SW480 (cell line): Measurements from ENCODE around the gene CDHR1.
"Not testable (repeated sequence)": the region's sequence is repeated elsewhere in the genome, so short reads cannot be mapped to it uniquely, and the experiment has no call there.

Experiments
- DNase-seq: peaks from one replicate; pipeline ENCODE4 v3.0.0-alpha.2; 2016; ENCODE audit warnings: low spot score

CDHR1 gene

DNA sequence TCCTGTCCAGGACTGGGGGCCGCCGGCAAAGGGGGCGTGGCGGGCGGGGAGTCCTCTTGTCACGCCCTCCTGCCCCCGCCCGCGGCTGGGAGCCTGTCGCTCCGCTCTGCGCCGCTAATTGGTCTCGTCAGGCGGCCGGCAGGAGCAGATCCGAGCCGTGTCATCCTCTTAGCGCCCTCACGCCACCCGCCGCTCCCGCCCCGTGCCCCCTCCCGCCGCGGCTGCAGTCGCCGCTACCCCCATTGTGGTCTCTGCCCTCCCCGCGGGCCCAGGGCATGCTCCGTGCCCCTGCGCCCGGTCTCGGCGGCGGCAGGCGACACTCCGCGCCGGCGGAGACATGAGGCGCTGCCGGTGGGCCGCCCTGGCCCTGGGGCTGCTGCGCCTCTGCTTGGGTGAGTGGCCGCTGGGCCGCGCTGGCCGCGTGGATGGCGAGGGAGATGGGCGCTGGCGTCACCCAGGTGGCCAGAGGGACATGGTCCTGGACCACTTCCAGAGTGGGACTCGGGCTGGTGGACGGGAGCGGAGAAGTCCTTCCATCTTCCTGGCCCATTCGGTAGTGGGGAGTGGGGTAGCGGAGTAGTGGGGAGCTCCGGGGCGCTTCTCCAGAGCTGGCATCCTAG lies at the start of gene CDHR1:
Gene CDHR1 (plus strand): TSS at position 114 of the 620 bp plus-strand sequence. CDS start 224 bp downstream, at position 338.
- DNase-seq, result peak; percentile 52

DNA sequence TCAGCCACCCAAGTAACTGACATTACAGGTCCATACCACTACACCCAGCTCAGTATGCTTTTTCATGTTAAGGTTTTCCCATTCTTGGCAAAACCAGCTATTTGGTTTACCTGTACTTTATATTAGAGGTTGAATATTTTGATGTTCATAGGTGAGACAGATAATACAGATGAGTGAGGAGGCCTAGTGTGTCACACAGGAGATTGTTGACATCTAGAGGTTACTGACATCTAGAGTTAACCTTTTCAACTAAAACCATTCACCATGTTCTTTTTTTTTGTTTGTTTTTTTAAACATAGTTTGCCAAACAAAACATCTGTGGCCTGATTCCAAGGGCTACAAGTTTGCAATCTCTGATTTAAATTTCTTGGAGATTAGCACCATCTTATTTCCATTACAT lies 47.0 kb upstream of the CDHR1 start:
- DNase-seq, result no peak

DNA sequence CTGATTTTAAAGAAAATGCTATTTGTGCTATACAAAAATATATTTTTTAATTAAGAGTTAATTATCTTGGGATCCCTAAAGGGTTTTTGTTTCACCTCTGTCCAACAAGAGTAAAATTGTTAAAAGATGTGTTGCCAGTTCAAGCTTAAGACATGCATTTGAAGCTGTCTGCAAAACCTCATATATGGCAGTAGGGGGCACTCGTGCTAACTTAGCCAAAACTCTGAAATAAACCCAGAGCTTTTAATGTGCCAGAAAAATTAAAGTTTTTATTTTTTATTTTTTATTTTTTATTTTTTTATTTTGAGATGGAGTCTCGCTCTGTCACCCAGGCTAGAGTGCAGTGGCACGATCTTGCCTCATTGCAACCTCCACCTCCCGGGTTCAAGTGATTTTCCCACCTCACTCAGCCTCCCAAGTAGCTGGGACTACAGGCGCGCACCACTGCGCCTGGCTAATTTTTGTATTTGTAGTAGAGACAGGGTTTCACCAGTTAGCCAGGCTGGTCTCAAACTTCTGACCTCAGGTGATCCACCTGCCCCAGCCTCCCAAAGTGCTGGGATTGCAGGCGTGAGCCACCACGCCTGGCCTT lies 46.2 kb upstream of the CDHR1 start:
- DNase-seq, result peak; percentile 17

DNA sequence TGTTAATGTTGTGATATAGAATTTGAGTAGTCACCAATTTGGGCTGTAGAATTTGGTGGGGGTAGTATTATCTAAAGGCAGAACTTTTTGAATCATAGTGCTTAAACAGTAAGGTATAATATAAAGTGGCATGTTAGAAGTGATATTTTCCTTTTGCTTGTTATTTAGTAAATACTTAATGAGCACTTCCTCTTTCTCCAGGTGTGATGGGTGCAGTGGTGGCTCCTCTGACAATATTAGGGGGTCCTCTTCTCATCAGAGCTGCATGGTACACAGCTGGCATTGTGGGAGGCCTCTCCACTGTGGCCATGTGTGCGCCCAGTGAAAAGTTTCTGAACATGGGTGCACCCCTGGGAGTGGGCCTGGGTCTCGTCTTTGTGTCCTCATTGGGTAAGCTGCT lies 44.5 kb upstream of the CDHR1 start:
- DNase-seq, result no peak

DNA sequence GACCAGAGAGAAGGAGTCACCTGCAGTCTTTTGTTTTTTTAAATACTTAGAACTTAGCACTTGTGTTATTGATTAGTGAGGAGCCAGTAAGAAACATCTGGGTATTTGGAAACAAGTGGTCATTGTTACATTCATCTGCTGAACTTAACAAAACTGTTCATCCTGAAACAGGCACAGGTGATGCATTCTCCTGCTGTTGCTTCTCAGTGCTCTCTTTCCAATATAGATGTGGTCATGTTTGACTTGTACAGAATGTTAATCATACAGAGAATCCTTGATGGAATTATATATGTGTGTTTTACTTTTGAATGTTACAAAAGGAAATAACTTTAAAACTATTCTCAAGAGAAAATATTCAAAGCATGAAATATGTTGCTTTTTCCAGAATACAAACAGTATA lies 41.6 kb upstream of the CDHR1 start:
- no peak for DNase-seq

DNA sequence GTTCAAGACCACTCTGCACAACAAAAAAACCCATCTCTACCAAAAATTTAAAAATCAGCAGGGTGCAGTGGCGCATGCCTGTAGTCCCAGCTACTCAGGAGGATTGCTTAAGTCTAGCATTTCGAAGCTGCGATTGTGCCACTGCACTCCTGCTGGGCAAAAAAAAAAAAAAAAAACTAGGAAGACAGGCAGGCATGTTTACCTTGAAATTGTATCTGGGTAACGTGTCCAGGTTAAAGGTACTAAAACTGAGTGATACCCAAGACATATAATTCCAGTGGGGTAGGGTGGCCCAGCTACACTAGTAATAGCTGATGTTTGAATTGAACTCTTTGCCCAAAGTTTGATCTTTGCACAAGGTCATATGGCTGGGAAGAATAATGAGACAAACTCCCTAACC lies 38.8 kb upstream of the CDHR1 start:
- no peak for DNase-seq

DNA sequence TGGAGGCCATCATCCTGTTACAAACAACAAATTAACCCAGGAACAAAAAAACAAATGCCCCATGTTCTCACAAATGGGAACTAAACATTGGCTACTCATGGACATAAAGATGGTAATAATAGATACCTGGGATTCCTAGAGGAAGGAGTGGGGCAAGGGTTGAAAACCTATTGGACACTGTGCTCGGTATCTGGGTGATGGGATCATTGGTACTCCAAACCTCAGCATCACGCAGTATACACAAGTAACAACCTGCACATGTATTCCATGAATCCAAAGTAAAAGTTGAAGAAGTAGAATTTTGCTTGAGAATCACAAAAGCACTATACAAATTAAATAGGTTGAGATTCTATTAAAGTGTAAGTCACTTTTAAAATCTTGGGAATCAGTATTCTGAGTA lies 38.3 kb upstream of the CDHR1 start:
- DNase-seq, result no peak

DNA sequence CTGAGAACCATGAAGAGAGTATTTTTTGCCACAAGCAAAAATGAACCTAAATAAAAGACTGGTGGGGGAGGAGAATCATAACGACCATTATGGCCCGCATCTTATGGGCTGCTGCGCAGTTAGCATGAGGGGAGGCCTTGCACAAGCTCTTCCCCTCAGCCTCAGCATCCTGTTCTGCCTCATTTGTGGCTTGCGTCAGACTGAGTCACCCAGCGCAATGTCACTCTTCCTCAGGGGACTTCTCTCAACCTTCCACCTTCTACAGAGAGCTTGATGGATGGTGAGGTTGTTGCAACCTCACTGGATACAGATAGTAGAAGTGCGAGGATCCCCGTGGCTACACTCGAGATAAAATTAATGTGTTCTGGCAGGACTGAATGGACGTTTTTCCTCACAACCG lies 37.6 kb upstream of the CDHR1 start:
- peak; percentile 11 for DNase-seq

DNA sequence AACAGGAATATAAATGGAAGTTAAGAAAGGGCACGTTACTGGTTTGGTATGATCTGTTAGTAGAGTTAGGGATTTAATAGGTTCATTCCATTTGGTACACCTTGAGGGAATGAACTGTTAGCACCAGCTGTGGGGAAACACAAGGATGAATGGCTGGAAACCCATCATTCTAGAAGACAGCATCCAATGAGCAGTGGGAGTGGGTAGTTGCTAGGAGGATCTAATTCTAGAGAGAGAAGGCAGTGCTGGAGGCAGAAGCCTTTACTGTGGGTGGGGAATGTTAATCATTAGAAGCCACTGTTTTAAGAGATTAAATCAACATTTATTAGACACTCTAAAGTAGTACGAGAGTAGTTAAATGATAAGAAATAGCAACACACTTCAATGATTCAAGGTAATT lies 36.3 kb upstream of the CDHR1 start:
- no peak for DNase-seq

DNA sequence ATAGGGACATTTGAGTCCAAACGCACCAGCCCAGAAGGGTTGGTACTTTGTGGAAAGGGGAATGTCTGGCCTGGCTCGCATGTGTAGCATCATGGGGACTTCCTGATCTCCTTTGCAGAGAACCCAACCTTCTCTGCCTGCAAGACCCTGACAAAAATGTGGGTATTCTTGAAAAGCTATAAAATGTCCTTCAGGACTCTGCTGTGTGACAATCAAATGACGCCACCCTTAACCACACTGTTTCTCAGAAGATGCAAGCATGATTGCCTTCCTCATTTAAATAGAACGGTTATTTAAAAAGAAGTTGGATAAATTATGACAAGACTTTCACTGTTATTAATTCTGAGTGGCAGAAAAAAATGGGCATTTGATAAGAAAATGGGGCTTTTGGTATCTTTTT lies 35.8 kb upstream of the CDHR1 start:
- DNase-seq, result no peak

DNA sequence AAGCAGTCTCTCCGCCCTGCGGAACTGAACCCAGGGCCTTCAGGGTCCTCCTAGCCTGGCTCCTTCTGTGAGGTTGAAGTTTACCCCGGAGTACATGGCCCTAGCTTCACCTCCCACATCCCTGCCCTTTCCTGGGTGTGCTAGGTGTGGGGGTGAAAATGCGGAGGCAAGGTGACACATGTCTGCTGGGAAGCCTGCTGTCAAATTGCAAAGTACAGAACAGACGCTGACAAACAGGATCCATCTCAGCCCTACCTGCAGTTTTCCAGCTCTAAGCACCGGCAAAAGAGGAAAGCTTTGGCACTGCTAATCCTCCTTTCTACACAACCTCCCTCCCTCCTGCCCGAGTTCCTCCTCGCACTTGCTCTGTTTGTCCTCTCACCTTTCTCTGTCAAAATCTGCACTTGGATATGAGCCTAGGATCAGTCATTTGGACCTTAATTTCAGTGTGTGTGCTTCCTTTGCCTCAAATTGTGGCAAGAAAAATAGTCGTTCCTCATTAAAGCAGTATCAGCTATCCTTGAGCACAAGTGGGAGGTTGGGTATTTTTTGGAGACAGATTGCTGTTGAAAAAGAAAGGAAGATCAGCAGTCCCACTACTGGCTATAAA lies 35.2 kb upstream of the CDHR1 start:
- DNase-seq, result peak; percentile 12

DNA sequence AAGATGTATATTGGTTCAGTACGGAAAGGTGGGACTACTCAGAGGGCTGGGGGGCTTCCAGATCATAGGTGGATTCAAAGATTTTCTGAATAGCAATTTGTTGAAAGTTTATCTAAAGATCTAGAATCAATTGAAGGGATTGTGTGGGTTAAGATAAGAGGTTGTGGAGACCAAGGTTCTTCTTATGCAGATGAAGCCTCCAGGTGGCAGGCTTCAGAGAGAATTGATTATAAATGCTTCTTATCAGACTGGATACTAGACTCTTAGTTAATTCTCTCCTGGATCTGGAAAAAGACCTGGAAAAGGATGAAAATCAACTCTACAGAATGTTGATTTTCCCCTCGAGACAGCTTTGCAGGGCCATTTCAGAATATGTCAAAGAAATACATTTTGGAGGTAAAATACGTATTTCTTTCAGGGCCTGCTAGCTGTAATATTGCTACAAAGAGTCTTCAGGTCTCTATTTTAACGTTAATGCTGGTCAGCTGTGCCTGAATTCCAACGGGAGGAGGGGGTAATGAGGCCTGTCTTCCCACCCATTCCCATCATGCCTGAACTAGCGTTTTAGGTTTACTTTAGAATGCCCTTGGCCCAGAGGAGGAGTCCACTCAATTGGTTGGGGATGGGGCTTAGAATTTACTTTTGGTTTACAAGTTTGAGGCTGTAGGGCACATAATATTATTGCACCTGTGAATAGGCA lies 33.5 kb upstream of the CDHR1 start:
- DNase-seq, result no peak

DNA sequence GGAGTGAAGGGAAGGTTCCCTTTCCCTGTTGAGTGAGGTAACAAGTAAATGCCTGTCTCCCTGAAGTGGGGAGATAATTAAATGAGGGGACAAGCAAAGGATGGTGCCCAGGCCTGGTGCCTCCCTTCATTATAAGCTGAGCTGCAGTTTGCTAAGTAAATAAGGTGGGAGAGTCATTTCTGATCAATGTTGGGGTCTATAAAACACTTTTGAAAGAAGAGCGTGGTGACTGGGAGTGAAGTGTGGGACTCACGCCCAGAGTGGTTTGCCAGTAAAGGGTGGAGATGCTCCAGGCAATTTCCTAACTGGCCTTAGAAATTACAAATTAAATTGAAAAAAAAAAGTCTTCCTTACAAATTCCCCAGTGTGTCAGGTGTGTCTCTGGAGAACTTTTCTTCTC lies 30.3 kb upstream of the CDHR1 start:
- no peak for DNase-seq

DNA sequence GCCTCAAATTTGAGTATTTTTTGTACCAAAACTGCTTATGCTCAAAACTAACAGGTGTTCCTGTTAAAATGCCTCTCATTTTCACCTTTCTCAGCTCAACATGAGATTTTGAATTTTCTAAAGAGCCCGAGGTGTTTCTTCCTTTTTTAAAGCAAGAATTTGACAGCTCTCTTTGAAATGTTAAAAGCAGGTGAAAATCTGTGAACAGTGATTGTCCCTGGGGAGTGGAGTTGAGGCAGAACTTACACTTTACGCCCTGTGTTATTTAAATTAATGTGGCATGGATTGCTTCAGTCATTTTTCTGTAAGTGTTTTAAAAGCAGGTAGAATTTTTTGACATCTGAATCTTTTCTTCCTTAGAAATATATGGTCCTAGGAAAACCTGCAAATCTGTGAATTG lies 29.9 kb upstream of the CDHR1 start:
- DNase-seq, result no peak

DNA sequence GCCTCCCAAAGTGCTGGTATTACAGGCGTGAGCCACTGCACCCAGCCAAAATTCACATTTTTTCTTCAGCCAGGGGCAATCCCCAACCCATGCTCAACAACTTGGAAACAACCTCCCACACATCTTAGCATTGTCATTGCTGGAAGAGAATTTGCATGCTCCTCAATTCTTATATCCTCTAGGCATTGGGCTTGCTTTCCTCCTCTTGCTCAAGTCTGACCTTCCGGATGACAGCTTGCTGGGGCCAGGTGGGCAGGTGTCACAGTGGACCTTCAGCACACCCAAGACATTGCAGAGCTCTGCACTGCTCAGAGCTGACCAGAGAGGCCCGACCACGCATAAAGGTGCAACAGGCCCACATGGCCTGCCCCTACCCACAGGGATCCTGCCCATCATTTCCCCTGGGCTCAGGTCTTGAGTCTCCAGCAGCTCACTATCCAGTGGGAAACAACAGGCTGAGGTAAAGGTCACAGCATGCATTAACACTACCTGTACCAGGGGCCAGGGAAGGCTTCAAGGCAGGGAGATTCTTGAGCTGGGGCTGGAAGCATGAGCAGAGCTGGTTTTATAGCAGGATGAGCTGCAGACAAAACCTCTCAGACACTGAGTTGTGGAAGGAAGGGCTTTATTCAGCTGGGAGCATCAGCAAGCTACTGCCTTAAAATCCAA lies 27.6 kb upstream of the CDHR1 start:
- no peak for DNase-seq

DNA sequence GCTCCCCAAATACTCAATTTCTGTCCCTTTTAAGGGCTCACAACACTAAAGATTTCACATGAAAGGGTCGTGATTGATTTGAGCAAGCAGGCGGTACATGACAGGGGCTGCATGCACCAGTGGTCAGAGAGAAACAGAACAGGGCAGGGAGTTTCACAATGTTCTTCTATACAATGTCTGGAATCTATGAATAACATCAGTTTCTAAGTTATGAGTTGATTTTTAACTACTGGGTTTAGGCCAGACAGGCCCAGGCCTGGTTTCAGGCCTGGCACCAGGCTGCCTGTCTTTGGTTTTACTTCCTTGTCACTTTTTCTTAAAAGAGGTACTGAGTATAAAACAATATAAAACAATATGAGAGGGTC lies 27.1 kb upstream of the CDHR1 start:
- not testable (repeated sequence) for DNase-seq

DNA sequence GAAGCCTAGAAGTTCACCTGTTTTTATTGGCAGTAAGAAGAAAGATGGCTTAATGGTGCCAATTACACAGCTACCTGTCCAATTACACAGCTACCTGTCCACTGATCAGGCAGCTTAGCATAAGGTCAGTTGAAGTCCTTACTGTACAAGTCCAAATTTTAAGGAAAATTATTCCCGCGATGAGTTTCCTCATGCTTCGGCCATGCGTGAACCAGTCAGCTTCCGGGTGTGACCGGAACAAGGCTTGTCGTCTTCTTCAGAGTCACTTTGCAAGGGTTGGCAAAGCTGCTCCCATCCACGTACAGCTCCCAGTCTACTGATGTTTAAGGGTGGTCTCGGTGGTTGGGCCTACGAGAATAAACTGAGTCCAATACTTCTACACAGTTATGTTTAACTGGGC lies 26.0 kb upstream of the CDHR1 start:
- DNase-seq, result not testable (repeated sequence)

DNA sequence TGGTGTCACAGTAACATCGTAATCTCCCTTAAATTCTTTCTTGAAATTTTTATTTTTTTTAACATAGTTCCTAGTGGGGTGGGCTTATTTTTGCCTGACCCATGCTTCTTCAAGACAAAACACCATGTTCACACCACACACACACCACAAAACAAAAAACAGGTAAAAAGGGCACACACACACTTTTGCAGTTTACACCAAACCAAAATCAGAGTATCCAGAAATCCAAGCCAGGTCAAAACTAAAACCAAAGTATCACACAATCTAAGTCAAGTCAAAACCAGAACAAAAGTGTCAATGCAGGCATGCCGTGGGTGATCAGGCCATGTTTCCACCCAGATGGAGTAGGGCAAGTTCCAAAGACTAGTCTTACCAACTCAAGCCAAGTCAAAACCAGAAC lies 23.1 kb upstream of the CDHR1 start:
- DNase-seq, result not testable (repeated sequence)

DNA sequence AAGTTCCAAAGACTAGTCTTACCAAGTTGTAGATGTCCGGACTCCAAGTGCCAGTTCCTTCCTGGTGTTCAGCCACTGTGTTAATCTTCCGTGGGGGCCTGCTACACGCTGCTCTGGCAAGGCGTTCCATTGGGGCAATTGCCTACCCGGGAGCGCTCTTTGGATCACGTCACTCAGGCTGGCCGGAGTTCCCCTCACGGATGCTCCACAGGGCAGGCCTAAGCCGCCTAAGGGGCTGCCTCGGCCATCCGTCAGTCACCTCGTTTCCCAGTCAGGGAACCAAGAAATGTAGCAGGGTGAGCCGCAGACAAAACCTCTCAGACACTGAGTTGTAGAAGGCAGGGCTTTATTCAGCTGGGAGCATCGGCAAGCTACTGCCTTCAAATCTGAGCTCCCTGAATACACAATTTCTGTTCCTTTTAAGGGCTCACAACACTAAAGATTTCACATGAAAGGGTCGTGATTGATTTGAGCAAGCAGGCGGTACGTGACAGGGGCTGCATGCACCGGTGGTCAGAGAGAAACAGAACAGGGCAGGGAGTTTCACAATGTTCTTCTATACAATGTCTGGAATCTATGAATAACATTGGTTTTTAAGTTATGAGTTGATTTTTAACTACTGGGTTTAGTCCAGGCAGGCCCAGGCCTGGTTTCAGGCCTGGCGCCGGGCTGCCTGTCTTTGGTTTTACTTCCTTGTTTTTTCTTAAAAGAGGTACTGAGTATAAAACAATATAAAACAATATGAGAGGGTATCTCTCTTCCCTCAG lies 22.5 kb upstream of the CDHR1 start:
- DNase-seq, result not testable (repeated sequence)

DNA sequence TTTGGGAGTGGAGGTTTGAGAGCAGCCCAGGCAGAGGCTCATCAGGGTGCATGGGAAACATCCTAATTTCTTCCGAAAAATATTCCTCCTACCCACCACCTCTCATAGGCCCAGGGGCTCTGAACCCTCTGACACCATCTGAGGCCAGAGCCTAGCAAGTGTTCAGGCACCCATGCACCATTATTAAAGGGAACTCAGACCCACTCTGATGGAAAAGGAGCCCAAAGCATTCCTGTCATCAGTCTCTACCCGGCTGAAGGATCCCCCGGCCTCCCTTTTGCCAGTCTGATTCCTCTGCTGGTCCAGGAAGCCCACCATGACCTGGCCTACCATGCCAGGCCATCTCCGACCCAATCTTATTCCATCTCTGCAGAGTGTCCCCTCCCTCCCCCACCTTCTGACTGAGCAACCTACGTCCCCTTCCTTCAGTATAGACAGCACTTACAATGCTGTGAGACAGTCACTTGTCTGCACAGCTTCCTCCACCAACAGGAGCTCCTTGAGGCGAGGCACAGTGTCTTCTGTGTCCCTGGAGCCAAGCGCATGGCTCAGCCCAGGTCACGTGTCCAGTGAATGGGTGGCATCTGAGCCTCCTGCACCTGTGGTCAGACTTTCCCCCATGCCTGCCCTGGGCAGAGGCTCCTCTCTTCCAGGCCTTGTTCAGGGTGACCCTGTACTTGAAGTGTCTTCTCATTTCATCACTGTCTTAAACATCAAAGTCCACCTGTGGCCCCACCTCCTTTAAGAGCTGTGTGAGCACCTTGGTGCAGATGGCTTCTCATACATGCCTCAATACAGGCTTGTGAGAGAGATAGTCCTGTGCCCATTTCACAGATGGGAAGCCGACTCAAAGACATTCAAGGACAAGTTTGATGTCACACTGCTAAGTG lies 21.6 kb upstream of the CDHR1 start:
- DNase-seq, result no peak

DNA sequence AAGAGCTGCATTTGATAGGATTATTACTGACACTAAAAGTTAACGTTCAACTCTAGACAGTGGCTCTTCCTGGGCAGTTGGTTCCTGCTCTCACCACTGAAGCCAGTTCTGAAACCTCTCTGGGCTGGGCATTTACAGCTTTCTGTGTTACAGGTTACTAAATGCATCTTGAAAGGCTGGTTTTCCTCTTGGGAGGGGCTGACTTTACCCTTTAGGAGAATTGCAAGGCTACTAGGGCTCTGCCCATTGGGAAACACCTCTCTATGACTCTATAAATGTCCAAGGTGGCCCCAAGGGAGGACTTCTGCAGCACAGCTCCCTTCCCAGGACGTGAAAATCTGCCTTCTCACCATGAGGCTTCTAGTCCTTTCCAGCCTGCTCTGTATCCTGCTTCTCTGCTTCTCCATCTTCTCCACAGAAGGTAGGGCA lies 20.8 kb upstream of the CDHR1 start, which contains the start of gene GPR15LG:
Gene GPR15LG (plus strand): TSS at position 301 of the 429 bp plus-strand sequence. CDS start 51 bp downstream, at position 352.
- DNase-seq, result no peak
